Measurements from ENCODE around the gene KCNV2. TPM values are rescaled to one million over a fixed set of nuclear protein-coding genes. Genes with fewer than 3 reads are reported as not detected.

KCNV2 gene
- total RNA-seq, 1 donor from 2014 or later, result not detected

- no peak overlapping the region for H3K4me3 ChIP-seq (ENCODE audit: low read length in 3 of 3)
- H3K9ac ChIP-seq (ENCODE audit: low read depth in 1 of 3, low read length in 3 of 3), result no peak overlapping the region
- H3K27me3 ChIP-seq (ENCODE audit: control insufficient read depth in 3 of 3, insufficient read depth in 3 of 3, low read length in 3 of 3), result no peaks in the 10 kb centered on the region
- no peaks in the 10 kb centered on the region for H3K4me1 ChIP-seq (ENCODE audit: control insufficient read depth in 3 of 3, insufficient read depth in 3 of 3, low read length in 3 of 3)
- no peaks in the 10 kb centered on the region for H3K9me3 ChIP-seq (ENCODE audit: control insufficient read depth in 3 of 3, low read length in 3 of 3)
- H3K27ac ChIP-seq (ENCODE audit: low read depth, low read length), result no peak overlapping the region
- peaks cover 2 to 22% (median 19%) of the 10 kb centered on the region in 3 donors for H3K36me3 ChIP-seq (ENCODE audit: control insufficient read depth in 3 of 3, insufficient read depth in 3 of 3, low read length in 3 of 3)
Observed at GRCh38 chr9:2771087-2771486, 53.8 kb downstream of the KCNV2 start.

- Histone ChIP-seq H3K9me3 (ENCODE audit: control insufficient read depth in 3 of 3, low read length in 3 of 3) (no peaks in the 10 kb centered on the region), H3K4me3 (ENCODE audit: low read length in 3 of 3) (no peak overlapping the region), H3K27me3 (ENCODE audit: control insufficient read depth in 3 of 3, insufficient read depth in 3 of 3, low read length in 3 of 3) (no peaks in the 10 kb centered on the region), H3K4me1 (ENCODE audit: control insufficient read depth in 3 of 3, insufficient read depth in 3 of 3, low read length in 3 of 3) (no peaks in the 10 kb centered on the region), H3K27ac (ENCODE audit: low read depth, low read length) (no peak overlapping the region), H3K36me3 (ENCODE audit: control insufficient read depth in 3 of 3, insufficient read depth in 3 of 3, low read length in 3 of 3) (peaks cover 2 to 26% (median 21%) of the 10 kb centered on the region in 3 donors), H3K9ac (ENCODE audit: low read depth in 1 of 3, low read length in 3 of 3) (no peak overlapping the region)
Observed at GRCh38 chr9:2771661-2772060, 54.4 kb downstream of the KCNV2 start.

GRCh38 chr9:2777454-2777853 is 60.1 kb downstream of the KCNV2 start:
- peaks cover 0 to 3% (median 2%) of the 10 kb centered on the region in 3 donors for H3K9me3 ChIP-seq (ENCODE audit: control insufficient read depth in 3 of 3, low read length in 3 of 3)
- H3K9ac ChIP-seq (ENCODE audit: low read depth in 1 of 3, low read length in 3 of 3), result no peak overlapping the region
- no peak overlapping the region for H3K4me3 ChIP-seq (ENCODE audit: low read length in 3 of 3)
- no peaks in the 10 kb centered on the region for H3K4me1 ChIP-seq (ENCODE audit: control insufficient read depth in 3 of 3, insufficient read depth in 3 of 3, low read length in 3 of 3)
- peaks cover 9 to 33% (median 24%) of the 10 kb centered on the region in 3 donors for H3K36me3 ChIP-seq (ENCODE audit: control insufficient read depth in 3 of 3, insufficient read depth in 3 of 3, low read length in 3 of 3)
- no peaks in the 10 kb centered on the region for H3K27me3 ChIP-seq (ENCODE audit: control insufficient read depth in 3 of 3, insufficient read depth in 3 of 3, low read length in 3 of 3)
- H3K27ac ChIP-seq (ENCODE audit: low read depth, low read length), result no peak overlapping the region

- peaks cover 7 to 25% (median 19%) of the 10 kb centered on the region in 3 donors for H3K36me3 ChIP-seq (ENCODE audit: control insufficient read depth in 3 of 3, insufficient read depth in 3 of 3, low read length in 3 of 3)
- no peak overlapping the region for H3K27ac ChIP-seq (ENCODE audit: low read depth, low read length)
- no peak overlapping the region for H3K9ac ChIP-seq (ENCODE audit: low read depth in 1 of 3, low read length in 3 of 3)
Observed at GRCh38 chr9:2778816-2779215, 61.5 kb downstream of the KCNV2 start.

More at GRCh38 chr9:2778816-2779215, 61.5 kb downstream of the KCNV2 start:
- H3K27me3 ChIP-seq (ENCODE audit: control insufficient read depth in 3 of 3, insufficient read depth in 3 of 3, low read length in 3 of 3), result no peaks in the 10 kb centered on the region
- H3K4me3 ChIP-seq (ENCODE audit: low read length in 3 of 3), result no peak overlapping the region
- no peaks in the 10 kb centered on the region for H3K4me1 ChIP-seq (ENCODE audit: control insufficient read depth in 3 of 3, insufficient read depth in 3 of 3, low read length in 3 of 3)
- H3K9me3 ChIP-seq (ENCODE audit: control insufficient read depth in 3 of 3, low read length in 3 of 3), result peaks cover 0 to 3% (median 2%) of the 10 kb centered on the region in 3 donors

Other genes with a start within 250 kb of the KCNV2 start
- 18.3 TPM for gene VLDLR, start 95.7 kb upstream of the KCNV2 start, total RNA-seq
- gene PUM3, start 126.6 kb downstream of the KCNV2 start, total RNA-seq, result 30.8 TPM

Measured in skeletal muscle tissue (tissue), 4 donors.